ENCODE measurements around the gene TGM5.

Gene TGM5

GRCh38 chr15:43189296-43189695 is 77.4 kb downstream of the TGM5 start:
- DNase-seq = no peak

DNA sequence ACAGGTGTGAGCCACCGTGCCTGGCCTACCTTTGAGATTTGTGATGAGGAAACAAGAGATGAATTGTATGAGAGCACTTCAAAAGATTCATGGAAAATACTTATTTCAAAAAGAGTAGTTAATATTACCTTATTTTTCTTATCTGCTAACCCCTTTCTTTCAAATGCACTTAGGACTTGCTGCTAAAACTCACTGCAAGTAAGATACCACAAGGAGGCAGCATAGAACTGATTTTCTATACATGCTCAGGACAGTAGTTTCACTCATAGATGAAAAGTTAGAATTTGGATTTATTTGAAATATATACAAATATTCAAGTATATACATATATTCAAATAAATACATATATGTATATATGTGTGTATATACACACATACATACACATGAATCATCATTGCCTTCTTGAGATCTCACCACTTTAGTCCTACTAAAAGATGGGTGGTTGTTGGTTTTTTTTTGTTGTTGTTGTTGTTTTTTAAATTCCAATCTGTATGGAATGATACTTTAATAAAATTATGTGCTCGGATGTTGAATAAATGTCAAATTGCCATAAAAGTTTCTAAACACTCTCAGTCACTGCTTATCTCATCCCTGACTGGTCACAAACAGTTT is 79.1 kb downstream of the TGM5 start:
- peak; percentile 60 for DNase-seq

GRCh38 chr15:43186003-43186353 is 80.8 kb downstream of the TGM5 start:
- no peak for DNase-seq

DNA sequence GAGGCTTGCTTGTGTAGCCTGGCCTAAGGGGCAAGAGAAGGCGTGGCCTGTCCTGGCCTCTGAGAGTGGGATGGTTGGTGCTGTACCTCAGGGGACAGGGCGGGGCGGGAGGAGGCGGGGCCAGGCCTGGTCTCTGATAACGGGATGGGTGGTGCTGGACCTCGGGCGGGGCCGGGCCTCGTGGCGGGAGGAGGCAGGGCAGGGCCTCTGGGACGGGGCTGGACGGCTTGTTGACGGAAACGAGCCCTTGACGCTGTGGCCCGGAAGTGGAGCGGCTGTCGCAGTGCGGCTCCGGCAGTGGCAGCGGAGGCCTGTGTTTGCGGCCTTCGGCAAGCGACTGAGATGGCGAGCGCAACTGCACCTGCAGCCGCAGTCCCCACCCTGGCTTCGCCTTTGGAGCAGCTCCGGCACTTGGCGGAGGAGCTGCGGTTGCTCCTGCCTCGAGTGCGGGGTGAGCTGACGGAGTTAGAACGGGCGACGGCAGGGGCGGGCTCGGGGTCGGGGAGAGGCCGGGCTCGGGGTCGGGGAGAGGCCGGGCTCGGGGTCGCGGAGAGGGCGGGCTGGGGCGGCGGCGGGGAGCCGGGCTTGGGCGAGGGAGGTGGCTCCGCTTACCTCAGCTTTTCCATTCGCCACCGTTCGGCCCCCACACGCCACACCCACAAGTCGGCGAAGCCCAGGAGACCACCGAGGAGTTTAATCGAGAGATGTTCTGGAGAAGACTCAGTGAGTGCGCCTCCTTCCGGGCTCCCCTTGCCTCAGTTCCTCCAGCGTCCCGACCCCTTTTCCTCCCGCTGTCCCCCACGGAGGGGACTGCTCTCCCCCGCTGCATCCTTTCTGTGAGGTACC is 81.3 kb downstream of the TGM5 start, which contains the start of gene CCNDBP1:
Gene CCNDBP1, plus strand, starts transcription at position 247 of the 846 bp plus-strand sequence. Its CDS starts 96 bp downstream, at position 343.
- peak; percentile 97 for DNase-seq

DNA sequence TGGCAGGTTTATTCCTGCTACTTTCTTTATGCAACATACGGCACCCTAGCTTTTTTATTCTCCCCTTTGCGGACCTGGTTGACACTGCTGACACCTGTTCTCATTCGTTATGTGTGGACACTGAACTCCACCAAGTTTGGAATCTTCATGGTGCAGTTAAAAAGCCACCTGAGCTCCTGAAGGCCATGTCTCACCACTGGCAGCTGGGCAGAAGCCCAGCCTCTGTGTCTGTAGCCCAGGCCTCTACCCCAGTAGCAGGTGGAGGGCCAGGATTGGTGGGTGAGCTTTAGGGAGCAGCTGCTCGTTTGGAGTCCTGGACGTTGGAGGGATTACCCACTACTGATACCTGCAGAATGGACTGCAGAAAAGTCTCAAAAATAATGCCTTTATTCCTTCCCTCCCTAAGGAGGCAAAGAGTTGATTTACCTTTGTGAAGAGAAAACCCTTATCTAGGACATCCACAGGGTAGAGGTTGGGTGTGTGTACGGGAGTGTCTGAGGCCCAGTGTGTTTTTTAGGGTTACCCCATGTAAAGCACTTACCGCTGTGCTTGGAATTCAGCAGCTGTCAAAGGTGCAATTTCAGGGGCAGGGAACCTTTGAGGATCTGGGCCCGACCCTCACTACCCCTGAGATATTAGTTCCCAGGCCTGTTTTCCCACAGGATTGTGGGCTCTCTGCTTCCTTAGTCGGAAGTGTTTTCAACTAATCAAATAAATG is 82.2 kb downstream of the TGM5 start:
- no peak for DNase-seq

DNA sequence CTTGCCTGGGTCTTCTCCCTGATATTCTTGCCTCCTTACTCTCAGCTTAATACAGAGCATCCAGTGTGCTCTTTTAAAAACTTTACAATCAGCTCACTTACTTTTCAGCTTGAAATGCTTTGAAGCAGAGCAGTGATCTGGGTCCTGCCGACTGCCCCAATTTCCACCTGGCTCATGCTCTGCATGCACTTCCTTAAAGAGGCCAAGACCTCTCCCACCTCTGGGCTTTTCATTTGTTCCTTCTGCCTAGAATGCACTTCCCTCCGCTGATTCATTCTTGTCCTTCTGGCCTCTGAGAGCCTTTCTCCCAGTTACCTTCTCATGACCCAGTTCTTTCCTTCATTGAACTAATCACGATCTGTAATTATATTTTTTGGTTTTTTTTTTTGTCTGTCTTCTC is 83.5 kb downstream of the TGM5 start:
- no peak for DNase-seq

Data from activated CD4-positive, alpha-beta T cell treated with anti-CD3 and anti-CD28 coated beads, Interleukin-10, Interleukin-2, amounts not matched to agents 100 ng/mL and 50 ng/mL, durations not matched to agents 16 hours and 8 hours (primary cell).